Uterus (tissue), 2 donors: ENCODE results near the gene CCR9.

Source experiments
- POLR2A ChIP-seq, 2 donors: fragments of 450-650 bp; IDR thresholded peaks; one replicate each; pipeline ENCODE4 v1.6.1; 2016; ENCODE audit warnings: antibody characterized with exemption in 2 of 2, mild to moderate bottlenecking in 1 of 2, moderate library complexity in 1 of 2
- TF ChIP-seq, protein P1 (sequence below), 4 experiments: fragments of 200-600 bp in 2 of 4; fragments of 450-650 bp in 2 of 4; sonication (generic) in 2 of 4; IDR thresholded peaks; one replicate each; pipeline ENCODE4 v1.5.1; 2016 to 2019; ENCODE audit warnings: antibody characterized with exemption in 4 of 4, mild to moderate bottlenecking in 2 of 4, moderate library complexity in 1 of 4

DNA sequence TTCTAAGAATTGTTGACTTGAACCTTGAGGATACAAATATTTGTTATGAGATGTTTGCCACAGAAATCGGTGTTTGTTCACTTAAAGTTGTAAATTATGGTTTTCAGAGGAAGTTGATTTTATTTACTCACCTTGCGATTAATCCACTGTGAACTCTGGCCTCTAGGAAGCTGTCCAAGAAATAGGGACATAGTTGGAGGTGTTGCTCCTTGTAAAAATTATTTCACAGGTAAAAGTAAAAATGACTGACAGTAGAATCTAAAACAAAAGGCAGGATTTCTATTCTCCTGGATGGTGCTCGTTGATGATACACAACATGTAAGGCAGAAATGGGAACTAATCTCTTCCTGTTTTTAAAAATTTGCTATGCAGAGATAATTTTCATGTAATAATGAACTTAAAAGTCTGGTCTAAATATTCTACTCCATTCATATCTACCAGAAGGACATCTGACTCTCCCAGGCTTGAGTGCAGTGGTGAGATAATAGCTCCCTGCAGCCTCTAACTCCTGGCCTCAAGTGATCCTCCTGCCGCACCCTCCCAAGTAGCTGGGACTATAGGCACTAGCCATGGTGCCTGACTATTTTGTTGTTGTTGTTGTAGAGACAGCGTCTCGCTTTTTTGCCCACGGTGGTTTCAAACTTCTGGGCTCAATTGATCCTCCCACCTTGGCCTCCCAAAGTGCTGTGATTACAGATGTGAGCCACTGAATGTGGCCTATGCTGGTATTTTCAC is 27.4 kb upstream of the CCR9 start:
- TF ChIP-seq, protein P1, sequence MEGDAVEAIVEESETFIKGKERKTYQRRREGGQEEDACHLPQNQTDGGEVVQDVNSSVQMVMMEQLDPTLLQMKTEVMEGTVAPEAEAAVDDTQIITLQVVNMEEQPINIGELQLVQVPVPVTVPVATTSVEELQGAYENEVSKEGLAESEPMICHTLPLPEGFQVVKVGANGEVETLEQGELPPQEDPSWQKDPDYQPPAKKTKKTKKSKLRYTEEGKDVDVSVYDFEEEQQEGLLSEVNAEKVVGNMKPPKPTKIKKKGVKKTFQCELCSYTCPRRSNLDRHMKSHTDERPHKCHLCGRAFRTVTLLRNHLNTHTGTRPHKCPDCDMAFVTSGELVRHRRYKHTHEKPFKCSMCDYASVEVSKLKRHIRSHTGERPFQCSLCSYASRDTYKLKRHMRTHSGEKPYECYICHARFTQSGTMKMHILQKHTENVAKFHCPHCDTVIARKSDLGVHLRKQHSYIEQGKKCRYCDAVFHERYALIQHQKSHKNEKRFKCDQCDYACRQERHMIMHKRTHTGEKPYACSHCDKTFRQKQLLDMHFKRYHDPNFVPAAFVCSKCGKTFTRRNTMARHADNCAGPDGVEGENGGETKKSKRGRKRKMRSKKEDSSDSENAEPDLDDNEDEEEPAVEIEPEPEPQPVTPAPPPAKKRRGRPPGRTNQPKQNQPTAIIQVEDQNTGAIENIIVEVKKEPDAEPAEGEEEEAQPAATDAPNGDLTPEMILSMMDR (IDR thresholded peaks at IDR 0.05) = no peak
- TF ChIP-seq POLR2A (IDR thresholded peaks at IDR 0.05) = no peak
